PC-3 (cell line): Measurements from ENCODE around the gene MISP. TPM values are rescaled to one million over a fixed set of nuclear protein-coding genes. Genes with fewer than 3 reads are reported as not detected.
"Not testable (repeated sequence)": the region's sequence is repeated elsewhere in the genome, so short reads cannot be mapped to it uniquely, and the experiment has no call there.

Experiments
- ATAC-seq: fragments of 200-7000 bp; cut with Tn5 transposase; 2 replicates; pipeline ENCODE4 v1.9.1; 2020; ENCODE audit warnings: mild to moderate bottlenecking, moderate library complexity
- BruUV-seq: library from RNA; stranded (reverse); fragments of 400-500 nt; replicated peaks from 2 replicates; lab custom pipeline; 2021; lab: Mats Ljungman, UMichigan
- CTCF ChIA-PET: fragments of 300-600 bp; sonication (Branson Sonifier 250); formaldehyde crosslinking; loops from one replicate; lab custom pipeline; 2022; ENCODE audit warnings: antibody characterized with exemption; lab: Charles Lee
- POLR2A ChIA-PET: fragments of 300-600 bp; sonication (Branson Sonifier 250); formaldehyde crosslinking; loops from one replicate; lab custom pipeline; 2022; ENCODE audit warnings: antibody characterized with exemption; ENCODE audit not compliant: unreplicated experiment; lab: Charles Lee
- DNase-seq: peaks from one replicate; pipeline ENCODE4 v3.0.0-alpha.2; 2015
- H2AFZ ChIP-seq: fragments of 300-600 bp; sonication (generic); 2 replicates; pipeline ENCODE4 v1.6.0; 2016; ENCODE audit warnings: antibody characterized with exemption, low read length
- H3F3A ChIP-seq: fragments of 300-600 bp; sonication (generic); one replicate; pipeline ENCODE4 v1.6.0; 2017; ENCODE audit warnings: antibody characterized with exemption, low read length, control low read depth, mild to moderate bottlenecking; ENCODE audit not compliant: unreplicated experiment
- H3K27ac ChIP-seq: fragments of 300-600 bp; sonication (generic); 2 replicates; pipeline ENCODE4 v1.5.1; 2016; ENCODE audit warnings: mild to moderate bottlenecking, low read length
- H3K27me3 ChIP-seq: fragments of 300-600 bp; sonication (generic); 2 replicates; pipeline ENCODE4 v1.6.1; 2016; ENCODE audit warnings: low read length, mixed read lengths
- H3K36me3 ChIP-seq: fragments of 300-600 bp; sonication (generic); 2 replicates; pipeline ENCODE4 v1.6.1; 2016; ENCODE audit warnings: low read depth, mixed run types, low read length, mixed read lengths
- H3K4me1 ChIP-seq: fragments of 300-600 bp; sonication (generic); 2 replicates; pipeline ENCODE4 v1.5.1; 2016; ENCODE audit warnings: low read length; ENCODE audit not compliant: insufficient read depth
- H3K4me2 ChIP-seq: fragments of 300-600 bp; sonication (generic); 2 replicates; pipeline ENCODE4 v1.6.0; 2016; ENCODE audit warnings: low read length
- H3K4me3 ChIP-seq: fragments of 300-600 bp; sonication (generic); 2 replicates; pipeline ENCODE4 v1.5.1; 2016; ENCODE audit warnings: mild to moderate bottlenecking, low read length, mixed read lengths
- H3K79me2 ChIP-seq: fragments of 300-600 bp; sonication (generic); 2 replicates; pipeline ENCODE4 v1.6.1; 2017; ENCODE audit warnings: low read length, mixed read lengths
- H3K9ac ChIP-seq: fragments of 300-600 bp; sonication (generic); 2 replicates; pipeline ENCODE4 v1.6.0; 2016; ENCODE audit warnings: mild to moderate bottlenecking, low read length
- H3K9me2 ChIP-seq: fragments of 300-600 bp; sonication (generic); replicated peaks from 2 replicates; pipeline ENCODE4 v1.6.1; 2016; ENCODE audit warnings: mixed run types, low read length, mixed read lengths
- H3K9me3 ChIP-seq: fragments of 300-600 bp; sonication (generic); 2 replicates; pipeline ENCODE4 v1.6.1; 2016; ENCODE audit warnings: low read length, mixed read lengths
- H4K20me1 ChIP-seq: fragments of 300-600 bp; sonication (generic); 2 replicates; pipeline ENCODE4 v1.6.1; 2016; ENCODE audit warnings: low read length, mixed read lengths
- EZH2 ChIP-seq: fragments of 300-600 bp; sonication (generic); IDR thresholded peaks from one replicate; pipeline ENCODE4 v1.6.1; 2017; ENCODE audit warnings: antibody characterized with exemption, mild to moderate bottlenecking, low read length; ENCODE audit not compliant: unreplicated experiment
- EZH2phosphoT487 ChIP-seq: fragments of 300-600 bp; sonication (generic); IDR thresholded peaks from 2 replicates; pipeline ENCODE4 v1.6.1; 2018; ENCODE audit warnings: mild to moderate bottlenecking, antibody characterized with exemption, low read length, borderline replicate concordance
- intact Hi-C: fragments of 100-400 bp; cut with micrococcal nuclease; formaldehyde crosslinking; loops from 2 replicates; pipeline ENCODE4 v1.9.0; 2023
- total RNA-seq: library from RNA; depleted of rRNA; stranded (reverse); fragments of >200 nt; gene quantifications from 2 replicates; pipeline ENCODE4 v1.2.3, GENCODE V29; 2014
- TF ChIP-seq, protein P1 (sequence below): fragments of 300-600 bp; sonication (generic); conservative IDR thresholded peaks from 2 replicates; pipeline ENCODE4 v1.5.1; 2017; ENCODE audit warnings: antibody characterized with exemption, low read depth, mild to moderate bottlenecking, low read length

The MISP gene
- total RNA-seq, 1 experiment from 2014 or later, result 115 TPM

DNA sequence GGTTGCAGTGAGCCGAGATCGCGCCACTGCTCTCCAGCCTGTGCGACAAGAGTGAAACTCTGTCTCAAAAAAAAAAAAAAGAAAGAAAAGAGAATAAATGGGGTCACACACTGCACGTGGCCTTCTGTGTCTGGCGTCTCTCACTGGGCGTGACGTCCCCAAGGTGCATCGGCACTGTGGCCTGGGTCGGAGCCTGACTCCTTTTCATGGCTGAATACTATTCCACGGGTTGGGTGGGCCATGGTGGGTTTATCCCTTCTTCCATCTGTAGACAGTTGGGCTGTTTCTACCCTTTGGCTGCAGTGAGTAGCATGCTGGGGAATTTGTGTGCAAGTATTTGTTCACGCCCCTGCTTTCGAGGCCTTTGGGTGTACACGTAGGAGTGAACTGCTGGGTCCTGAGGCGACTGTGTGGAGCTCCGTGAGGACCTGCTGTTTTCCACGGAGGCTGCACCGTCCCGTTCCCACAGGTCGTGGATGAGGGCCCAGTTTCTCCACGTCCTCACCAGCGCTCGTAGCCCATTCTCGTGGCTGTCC is 8.3 kb upstream of the MISP start:
- ATAC-seq (no peak), DNase-seq (no peak)
- Histone ChIP-seq H3K9me3 (no peaks in the 10 kb centered on the region), H4K20me1 (no peaks in the 10 kb centered on the region), H3K36me3 (no peaks in the 10 kb centered on the region), H3K27ac (no peak overlapping the region), H2AFZ (no peak overlapping the region), H3K4me1 (no peaks in the 10 kb centered on the region), H3K4me2 (no peak overlapping the region), H3K9me2 (no peaks in the 10 kb centered on the region), H3F3A (no peaks in the 10 kb centered on the region), H3K9ac (no peak overlapping the region), H3K27me3 (no peaks in the 10 kb centered on the region), H3K4me3 (no peak overlapping the region), H3K79me2 (no peaks in the 10 kb centered on the region)
- ChIA-PET POLR2A (no interaction called here), CTCF (interaction anchor here (0.6 kb wide), 1 partner anchor 65 kb away, joined by 7 read pairs; no protein-coding TSS in a partner anchor)
- intact Hi-C loops, result no loop called here
- no peak for TF ChIP-seq EZH2
- BruUV-seq, result no TSS peak

DNA sequence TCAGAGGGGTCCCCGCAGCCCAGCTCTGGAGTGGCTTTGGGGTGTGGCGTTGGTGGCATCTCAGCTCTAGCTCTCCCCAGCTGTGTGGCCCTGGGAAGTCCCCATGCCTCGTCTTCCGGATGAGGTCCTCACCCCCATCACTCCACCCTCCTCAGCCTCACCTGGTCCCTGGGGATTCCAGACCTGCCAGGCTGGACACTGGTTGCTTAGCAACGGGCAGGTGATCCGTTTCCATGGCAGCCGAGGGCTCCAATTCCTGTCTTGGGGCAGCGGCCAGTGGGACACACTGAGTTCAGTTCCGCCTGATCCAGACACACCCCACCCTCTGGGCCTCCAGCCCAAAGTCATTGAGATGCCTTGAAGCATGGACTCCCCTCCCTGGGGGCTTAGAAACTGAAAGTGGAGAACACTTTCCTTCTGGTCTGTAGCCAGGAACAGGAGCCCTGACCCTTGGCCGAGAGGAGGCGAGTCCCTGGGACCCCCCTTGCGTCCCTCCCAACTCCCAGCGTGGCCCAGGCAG is 7.7 kb upstream of the MISP start:
- Histone ChIP-seq H3F3A (no peaks in the 10 kb centered on the region), H3K27ac (no peak overlapping the region), H4K20me1 (no peaks in the 10 kb centered on the region), H3K9me2 (no peaks in the 10 kb centered on the region), H3K9me3 (no peaks in the 10 kb centered on the region), H3K4me3 (no peak overlapping the region), H3K36me3 (no peaks in the 10 kb centered on the region), H3K27me3 (no peaks in the 10 kb centered on the region), H3K79me2 (no peaks in the 10 kb centered on the region), H3K4me1 (no peaks in the 10 kb centered on the region), H3K4me2 (no peak overlapping the region), H2AFZ (no peak overlapping the region), H3K9ac (no peak overlapping the region)
- ChIA-PET POLR2A (no interaction called here), CTCF (no interaction called here)
- intact Hi-C loops, result no loop called here
- ATAC-seq, result no peak
- TF ChIP-seq, protein P1, sequence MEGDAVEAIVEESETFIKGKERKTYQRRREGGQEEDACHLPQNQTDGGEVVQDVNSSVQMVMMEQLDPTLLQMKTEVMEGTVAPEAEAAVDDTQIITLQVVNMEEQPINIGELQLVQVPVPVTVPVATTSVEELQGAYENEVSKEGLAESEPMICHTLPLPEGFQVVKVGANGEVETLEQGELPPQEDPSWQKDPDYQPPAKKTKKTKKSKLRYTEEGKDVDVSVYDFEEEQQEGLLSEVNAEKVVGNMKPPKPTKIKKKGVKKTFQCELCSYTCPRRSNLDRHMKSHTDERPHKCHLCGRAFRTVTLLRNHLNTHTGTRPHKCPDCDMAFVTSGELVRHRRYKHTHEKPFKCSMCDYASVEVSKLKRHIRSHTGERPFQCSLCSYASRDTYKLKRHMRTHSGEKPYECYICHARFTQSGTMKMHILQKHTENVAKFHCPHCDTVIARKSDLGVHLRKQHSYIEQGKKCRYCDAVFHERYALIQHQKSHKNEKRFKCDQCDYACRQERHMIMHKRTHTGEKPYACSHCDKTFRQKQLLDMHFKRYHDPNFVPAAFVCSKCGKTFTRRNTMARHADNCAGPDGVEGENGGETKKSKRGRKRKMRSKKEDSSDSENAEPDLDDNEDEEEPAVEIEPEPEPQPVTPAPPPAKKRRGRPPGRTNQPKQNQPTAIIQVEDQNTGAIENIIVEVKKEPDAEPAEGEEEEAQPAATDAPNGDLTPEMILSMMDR, result no peak
- TF ChIP-seq EZH2phosphoT487, result no peak
- no TSS peak for BruUV-seq
- no peak for DNase-seq

DNA sequence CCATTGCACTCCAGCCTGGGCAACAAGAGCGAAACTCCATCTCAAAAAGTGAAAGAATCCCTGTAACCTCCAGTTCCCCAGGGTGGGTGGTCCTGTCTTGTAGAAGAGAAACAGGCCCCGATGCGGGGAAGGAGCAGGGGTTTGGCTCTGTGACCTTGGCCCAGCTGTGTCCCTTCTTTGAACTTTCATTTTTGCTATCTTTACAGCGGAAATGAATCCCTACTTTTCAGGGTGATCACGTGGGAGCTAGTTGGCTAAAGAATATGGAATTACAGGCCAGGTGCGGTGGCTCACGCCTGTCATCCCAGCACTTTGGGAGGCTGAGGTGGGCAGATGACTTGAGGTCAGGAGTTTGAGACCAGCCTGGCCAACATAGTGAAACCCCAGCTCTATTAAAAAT is 5.8 kb upstream of the MISP start:
- H3K9me2 ChIP-seq, intact Hi-C loops, H3K27me3 ChIP-seq, H3K4me1 ChIP-seq, H3K79me2 ChIP-seq, H3F3A ChIP-seq, H3K4me3 ChIP-seq, DNase-seq, H4K20me1 ChIP-seq, H2AFZ ChIP-seq, H3K9me3 ChIP-seq, BruUV-seq, H3K36me3 ChIP-seq, H3K27ac ChIP-seq, H3K9ac ChIP-seq, CTCF ChIA-PET, ATAC-seq, POLR2A ChIA-PET, H3K4me2 ChIP-seq: not testable (repeated sequence)
